ENCODE data around the gene MST1.

MST1 gene

DNA sequence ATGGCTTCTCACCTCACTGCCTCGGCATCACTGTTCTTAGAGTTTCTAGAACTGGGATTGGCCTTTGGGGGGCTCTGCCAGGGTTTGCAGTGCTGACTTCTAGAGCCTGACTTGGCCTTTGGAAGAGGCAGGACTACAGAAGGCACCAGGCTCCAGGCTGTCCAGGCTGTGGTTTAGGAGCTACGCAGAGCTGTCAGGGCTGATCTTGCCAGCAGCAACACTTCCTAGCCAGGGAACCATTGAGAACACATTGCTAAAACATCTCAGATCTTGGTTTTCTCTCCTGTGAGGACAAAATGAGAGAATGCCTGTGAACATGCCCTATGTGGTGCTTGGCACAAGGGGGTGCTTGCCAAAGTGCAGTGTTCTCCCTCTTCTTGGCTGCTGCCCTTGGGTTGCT, 49.7 kb downstream of the MST1 start:
- H3K27ac ChIP-seq = no peak overlapping the region
- TF ChIP-seq ZFX (IDR thresholded peaks at IDR 0.05; ENCODE audit: borderline replicate concordance) = no peak
- TF ChIP-seq, protein P1, sequence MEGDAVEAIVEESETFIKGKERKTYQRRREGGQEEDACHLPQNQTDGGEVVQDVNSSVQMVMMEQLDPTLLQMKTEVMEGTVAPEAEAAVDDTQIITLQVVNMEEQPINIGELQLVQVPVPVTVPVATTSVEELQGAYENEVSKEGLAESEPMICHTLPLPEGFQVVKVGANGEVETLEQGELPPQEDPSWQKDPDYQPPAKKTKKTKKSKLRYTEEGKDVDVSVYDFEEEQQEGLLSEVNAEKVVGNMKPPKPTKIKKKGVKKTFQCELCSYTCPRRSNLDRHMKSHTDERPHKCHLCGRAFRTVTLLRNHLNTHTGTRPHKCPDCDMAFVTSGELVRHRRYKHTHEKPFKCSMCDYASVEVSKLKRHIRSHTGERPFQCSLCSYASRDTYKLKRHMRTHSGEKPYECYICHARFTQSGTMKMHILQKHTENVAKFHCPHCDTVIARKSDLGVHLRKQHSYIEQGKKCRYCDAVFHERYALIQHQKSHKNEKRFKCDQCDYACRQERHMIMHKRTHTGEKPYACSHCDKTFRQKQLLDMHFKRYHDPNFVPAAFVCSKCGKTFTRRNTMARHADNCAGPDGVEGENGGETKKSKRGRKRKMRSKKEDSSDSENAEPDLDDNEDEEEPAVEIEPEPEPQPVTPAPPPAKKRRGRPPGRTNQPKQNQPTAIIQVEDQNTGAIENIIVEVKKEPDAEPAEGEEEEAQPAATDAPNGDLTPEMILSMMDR (IDR thresholded peaks at IDR 0.05) = no peak

DNA sequence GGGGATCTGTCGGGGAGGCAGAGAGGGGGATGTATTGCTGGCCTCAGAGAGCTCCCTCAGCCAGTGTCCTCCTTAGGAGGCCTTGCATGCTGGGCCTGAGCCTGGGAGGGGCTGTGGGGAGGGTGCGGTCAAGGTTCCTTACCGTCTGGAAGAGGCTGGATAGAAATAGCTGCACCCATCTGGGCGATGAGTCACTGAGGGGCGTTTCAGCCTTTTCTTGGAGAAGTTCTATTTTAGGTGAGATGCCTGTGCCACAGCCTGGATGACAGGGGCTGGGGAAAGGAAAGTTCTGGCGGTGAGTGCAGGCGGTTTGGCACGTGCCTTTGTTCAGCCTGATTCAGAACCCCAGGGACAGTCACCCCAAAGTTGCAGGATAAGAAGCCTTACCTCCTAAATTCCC, 50.8 kb downstream of the MST1 start:
- no peak for TF ChIP-seq ZFX (IDR thresholded peaks at IDR 0.05; ENCODE audit: borderline replicate concordance)
- TF ChIP-seq, protein P1 (IDR thresholded peaks at IDR 0.05) = no peak
- no peak overlapping the region for H3K27ac ChIP-seq

DNA sequence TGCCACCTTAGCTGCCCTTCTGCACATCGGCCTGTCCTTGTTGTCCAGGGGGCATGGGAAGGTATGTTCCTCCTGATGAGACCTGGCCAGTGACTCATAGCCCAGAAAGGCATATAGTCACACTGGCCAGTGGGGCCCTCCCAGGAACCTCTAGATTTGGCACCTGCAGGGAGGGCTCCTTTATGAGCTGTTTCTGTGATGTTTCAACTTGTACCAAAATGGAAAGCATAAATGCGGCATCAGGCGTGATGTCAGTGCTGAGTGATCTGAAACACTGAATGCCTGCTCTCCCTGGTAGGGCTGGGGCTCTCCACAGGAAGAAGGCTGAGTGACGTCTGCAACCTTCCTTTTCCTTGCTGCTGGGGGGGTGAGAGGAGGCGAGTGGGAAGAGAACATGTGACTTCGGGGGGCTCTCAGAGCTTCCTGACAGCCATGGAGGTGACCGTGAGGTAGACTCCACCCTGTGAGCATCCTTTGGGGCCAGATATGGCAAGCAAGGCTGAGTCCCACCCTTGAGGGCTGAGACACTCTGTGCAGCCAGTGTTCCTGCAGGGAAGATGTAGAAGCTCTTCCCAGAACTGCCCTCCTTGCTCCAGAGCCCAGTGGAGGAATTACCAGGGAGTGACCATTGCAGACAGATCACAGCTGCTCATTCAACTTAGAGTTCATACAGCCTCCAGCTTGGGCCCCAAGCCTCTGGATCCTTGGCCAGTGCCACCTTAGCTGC, 52.2 kb downstream of the MST1 start:
- TF ChIP-seq ZFX (IDR thresholded peaks at IDR 0.05; ENCODE audit: borderline replicate concordance) = no peak
- TF ChIP-seq, protein P1 (IDR thresholded peaks at IDR 0.05) = no peak
- no peak overlapping the region for H3K27ac ChIP-seq

DNA sequence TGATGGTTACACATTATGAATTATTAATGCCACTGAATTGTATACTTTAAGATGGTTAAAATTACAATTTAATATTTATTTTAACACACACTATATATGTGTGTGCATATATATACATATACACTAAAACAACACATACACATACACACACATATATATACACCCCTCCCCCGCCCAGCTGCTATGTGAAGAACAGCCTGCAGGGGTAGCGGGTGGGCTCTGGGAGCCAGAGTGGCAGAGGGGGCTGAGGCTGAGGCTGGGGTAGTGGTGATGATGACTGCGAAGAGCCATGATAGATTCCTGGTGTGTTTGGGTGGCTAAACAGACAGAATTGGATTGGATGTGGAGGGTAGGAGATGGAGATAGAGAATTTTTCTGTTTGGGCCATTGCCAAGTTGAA, 54.5 kb downstream of the MST1 start:
- no peak overlapping the region for H3K27ac ChIP-seq
- TF ChIP-seq, protein P1 (IDR thresholded peaks at IDR 0.05) = no peak
- no peak for TF ChIP-seq ZFX (IDR thresholded peaks at IDR 0.05; ENCODE audit: borderline replicate concordance)
